HCT116 (cell line): ENCODE measurements around the gene FMN1. TPM values are rescaled to one million over a fixed set of nuclear protein-coding genes. Genes with fewer than 3 reads are reported as not detected.

Experiments used
- ATAC-seq: fragments of 200-7000 bp; cut with Tn5 transposase; 2 replicates; pipeline ENCODE4 v1.9.1; 2020; ENCODE audit warnings: mild to moderate bottlenecking, moderate library complexity
- BruUV-seq: library from RNA; stranded (reverse); fragments of 400-500 nt; replicated peaks from 2 replicates; lab custom pipeline; 2021; lab: Mats Ljungman, UMichigan
- CTCF ChIA-PET: fragments of 300-600 bp; sonication (Branson Sonifier 250); formaldehyde crosslinking; loops from one replicate; lab custom pipeline; 2021; ENCODE audit warnings: antibody characterized with exemption; lab: Charles Lee
- POLR2A ChIA-PET: fragments of 300-600, 350-600 bp; sonication (Branson Sonifier 250); formaldehyde crosslinking; loops from one replicate; lab custom pipeline; 2021; ENCODE audit warnings: antibody characterized with exemption; lab: Charles Lee
- RAD21 ChIA-PET, 2 experiments: fragments of 300-600 bp; sonication (Branson Sonifier 250); formaldehyde crosslinking; loops; one replicate each; lab custom pipeline; 2023; ENCODE audit warnings: low total read pairs in 2 of 2; ENCODE audit not compliant: uncharacterized antibody in 2 of 2, unreplicated experiment in 2 of 2, low non-redundant PET in 1 of 2; lab: Charles Lee
- DNase-seq: peaks from one replicate; pipeline ENCODE4 v3.0.0-alpha.2; 2010; ENCODE audit warnings: low read depth, low spot score
- H2AFZ ChIP-seq: fragments of 200-600 bp; shearing (Covaris generic), sonication (generic); 2 replicates; pipeline ENCODE4 v1.6.1; 2017; ENCODE audit warnings: low read depth, mixed run types, mixed read lengths, antibody characterized with exemption, low read length; ENCODE audit not compliant: poor library complexity, severe bottlenecking
- H3K27ac ChIP-seq: 2 replicates; pipeline ENCODE4 v1.5.1; 2012; ENCODE audit warnings: low read depth, low read length
- H3K27me3 ChIP-seq: fragments of 200-600 bp; sonication (generic); 2 replicates; pipeline ENCODE4 v1.6.1; 2016; ENCODE audit warnings: mixed run types, low read length, mixed read lengths; ENCODE audit not compliant: insufficient read depth
- H3K36me3 ChIP-seq, 2 experiments: fragments of 200-500 bp in 1 of 2; fragments of 200-600 bp in 1 of 2; sonication (Bioruptor generic) in 1 of 2; sonication (generic) in 1 of 2; 2 replicates each; pipeline versions ENCODE4 v1.5.1 to v1.6.1; 2014 to 2016; ENCODE audit warnings: low read length in 2 of 2, inconsistent platforms in 1 of 2, mixed read lengths in 1 of 2, mixed run types in 1 of 2; ENCODE audit not compliant: insufficient read depth in 2 of 2, control insufficient read depth in 1 of 2
- H3K4me1 ChIP-seq, 2 experiments: fragments of 200-600 bp in 1 of 2; sonication (generic) in 1 of 2; 2 replicates each; pipeline versions ENCODE4 v1.5.1 to v1.6.1; 2012 to 2017; ENCODE audit warnings: low read length in 2 of 2, inconsistent platforms in 1 of 2, mild to moderate bottlenecking in 1 of 2, mixed read lengths in 1 of 2, mixed run types in 1 of 2, moderate library complexity in 1 of 2; ENCODE audit not compliant: insufficient read depth in 2 of 2, control insufficient read depth in 1 of 2
- H3K4me2 ChIP-seq: fragments of 200-600 bp; sonication (generic); 2 replicates; pipeline ENCODE4 v1.6.1; 2017; ENCODE audit warnings: mixed run types, low read length, mixed read lengths
- H3K4me3 ChIP-seq, 2 experiments: fragments of 200-600 bp in 1 of 2; sonication (generic) in 1 of 2; replicated peaks in 1 of 2; 2 replicates each; pipeline ENCODE4 v1.5.1; 2011 to 2016; ENCODE audit warnings: low read length in 2 of 2, control low read depth in 1 of 2, low read depth in 1 of 2, mild to moderate bottlenecking in 1 of 2, mixed read lengths in 1 of 2, mixed run types in 1 of 2
- H3K79me2 ChIP-seq: fragments of 200-600 bp; sonication (generic); 2 replicates; pipeline ENCODE4 v1.6.1; 2017; ENCODE audit warnings: mild to moderate bottlenecking, mixed run types, low read length, moderate library complexity, mixed read lengths; ENCODE audit not compliant: insufficient read depth
- H3K9ac ChIP-seq: fragments of 200-600 bp; sonication (generic); 2 replicates; pipeline ENCODE4 v1.6.1; 2016; ENCODE audit warnings: low read length, mixed read lengths
- H3K9me2 ChIP-seq: fragments of 200-600 bp; sonication (generic), shearing (Covaris generic); 2 replicates; pipeline ENCODE4 v1.6.1; 2017; ENCODE audit warnings: mixed run types, mild to moderate bottlenecking, moderate library complexity; ENCODE audit not compliant: insufficient read depth
- H3K9me3 ChIP-seq, 2 experiments: fragments of 200-500 bp in 1 of 2; fragments of 200-600 bp in 1 of 2; sonication (Bioruptor generic) in 1 of 2; sonication (generic) in 1 of 2; 2 replicates each; pipeline ENCODE4 v1.6.1; 2014 to 2017; ENCODE audit warnings: low read length in 2 of 2, mixed read lengths in 2 of 2, inconsistent platforms in 1 of 2, low read depth in 1 of 2, mild to moderate bottlenecking in 1 of 2, mixed run types in 1 of 2, moderate library complexity in 1 of 2; ENCODE audit not compliant: control insufficient read depth in 1 of 2, insufficient read depth in 1 of 2
- H4K20me1 ChIP-seq: fragments of 200-600 bp; sonication (generic), shearing (Covaris generic); 2 replicates; pipeline ENCODE4 v1.6.1; 2017; ENCODE audit warnings: mixed run types, mild to moderate bottlenecking, moderate library complexity; ENCODE audit not compliant: insufficient read depth
- ATF3 ChIP-seq: IDR thresholded peaks from 2 replicates; pipeline ENCODE4 v1.6.1; 2012
- CBX3 ChIP-seq: IDR thresholded peaks from 2 replicates; pipeline ENCODE4 v1.6.1; 2012; ENCODE audit warnings: low read depth
- CEBPB ChIP-seq: IDR thresholded peaks from 2 replicates; pipeline ENCODE4 v1.6.1; 2012; ENCODE audit warnings: low read depth
- CTCF ChIP-seq, 3 experiments: fragments of 200-600 bp in 1 of 3; sonication (generic) in 1 of 3; IDR thresholded peaks in 2 of 3; conservative IDR thresholded peaks in 1 of 3; 2 replicates each; pipeline ENCODE4 v1.5.1; 2012 to 2017; ENCODE audit warnings: low read depth in 2 of 3, low read length in 2 of 3, antibody characterized with exemption in 1 of 3, borderline replicate concordance in 1 of 3, control low read depth in 1 of 3, mild to moderate bottlenecking in 1 of 3, mixed read lengths in 1 of 3, mixed run types in 1 of 3, moderate library complexity in 1 of 3; ENCODE audit not compliant: insufficient read depth in 1 of 3
- EGR1 ChIP-seq: IDR thresholded peaks from 2 replicates; pipeline ENCODE4 v1.6.1; 2012; ENCODE audit warnings: low read depth
- ELF1 ChIP-seq: IDR thresholded peaks from 2 replicates; pipeline ENCODE4 v1.6.1; 2012; ENCODE audit warnings: low read depth, borderline replicate concordance
- EZH2 ChIP-seq: fragments of 200-600 bp; sonication (generic); IDR thresholded peaks from 2 replicates; pipeline ENCODE4 v1.6.1; 2017; ENCODE audit warnings: antibody characterized with exemption, mixed run types
- EZH2phosphoT487 ChIP-seq: fragments of 200-600 bp; IDR thresholded peaks from 2 replicates; pipeline ENCODE4 v1.6.1; 2018; ENCODE audit warnings: antibody characterized with exemption, borderline replicate concordance
- FOSL1 ChIP-seq: IDR thresholded peaks from 2 replicates; pipeline ENCODE4 v1.6.1; 2012; ENCODE audit warnings: low read depth
- JUND ChIP-seq: IDR thresholded peaks from 2 replicates; pipeline ENCODE4 v1.6.1; 2012
- POLR2AphosphoS5 ChIP-seq: IDR thresholded peaks from 2 replicates; pipeline ENCODE4 v1.6.1; 2011; ENCODE audit warnings: mild to moderate bottlenecking, low read depth, low read length, moderate library complexity
- RAD21 ChIP-seq: IDR thresholded peaks from 2 replicates; pipeline ENCODE4 v1.6.1; 2012; ENCODE audit warnings: low read depth, mild to moderate bottlenecking
- SIN3A ChIP-seq: IDR thresholded peaks from 2 replicates; pipeline ENCODE4 v1.6.1; 2012; ENCODE audit warnings: low read depth
- SP1 ChIP-seq: IDR thresholded peaks from 2 replicates; pipeline ENCODE4 v1.6.1; 2012; ENCODE audit warnings: low read depth
- SRF ChIP-seq: IDR thresholded peaks from 2 replicates; pipeline ENCODE4 v1.6.1; 2012; ENCODE audit warnings: low read depth
- TCF7L2 ChIP-seq: IDR thresholded peaks from 2 replicates; pipeline ENCODE4 v1.7.0; 2011; ENCODE audit warnings: borderline replicate concordance, inconsistent platforms; ENCODE audit not compliant: insufficient read depth, insufficient read length; ENCODE audit errors: extremely low read depth
- YY1 ChIP-seq: IDR thresholded peaks from 2 replicates; pipeline ENCODE4 v1.6.1; 2011; ENCODE audit warnings: low read length, low read depth, moderate library complexity, mild to moderate bottlenecking; ENCODE audit not compliant: insufficient replicate concordance; ENCODE audit errors: extremely low read depth
- ZFX ChIP-seq: fragments of 450-650 bp; IDR thresholded peaks from 2 replicates; pipeline ENCODE4 v1.6.1; 2017
- ZNF274 ChIP-seq: fragments of 200-500 bp; sonication (Bioruptor generic); IDR thresholded peaks from 2 replicates; pipeline ENCODE4 v1.6.1; 2014; ENCODE audit warnings: mild to moderate bottlenecking, low read depth, low read length, inconsistent platforms
- intact Hi-C: fragments of 100-400 bp; cut with micrococcal nuclease; formaldehyde crosslinking; loops from 2 replicates; pipeline ENCODE4 v1.10.0; 2022
- total RNA-seq: library from RNA; stranded (reverse); gene quantifications from one replicate; pipeline ENCODE4 v1.2.1, GENCODE V29; 2021; ENCODE audit not compliant: unreplicated experiment
- TF ChIP-seq, protein P1 (sequence below): IDR thresholded peaks from 2 replicates; pipeline ENCODE4 v1.6.1; 2011; ENCODE audit warnings: mild to moderate bottlenecking, low read length, moderate library complexity; ENCODE audit not compliant: insufficient replicate concordance; ENCODE audit errors: extremely low read depth

FMN1 gene
- total RNA-seq, 1 experiment from 2014 or later: 0.39 TPM

DNA sequence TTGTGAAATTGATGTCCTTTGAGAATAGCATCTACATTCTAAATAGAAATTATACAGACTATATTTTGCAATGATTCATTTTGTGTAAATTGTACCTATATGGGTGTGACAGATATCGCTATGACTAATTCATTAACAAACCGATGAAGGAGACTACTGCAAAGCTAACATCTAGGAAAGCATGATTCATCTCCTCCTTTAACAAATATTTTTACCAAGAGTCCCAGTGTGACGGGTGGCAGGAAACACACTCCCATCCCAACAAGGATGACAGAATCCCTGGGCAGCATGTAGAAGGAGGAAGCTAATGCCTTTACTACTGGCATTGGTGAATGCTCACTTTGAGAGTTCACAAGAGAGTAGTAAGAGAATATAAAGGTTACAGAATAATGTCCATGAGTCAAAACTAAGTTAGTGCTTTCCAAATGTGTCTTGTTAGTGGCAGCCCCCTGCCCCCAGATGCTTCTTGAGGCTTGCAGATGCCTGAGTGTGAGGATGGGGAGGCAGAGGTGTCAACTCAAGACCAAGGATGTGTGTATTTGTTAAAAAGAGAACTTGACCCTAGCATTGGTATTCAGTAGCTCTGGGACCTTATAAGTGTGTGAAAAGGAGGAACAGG is 180.6 kb downstream of the FMN1 start:
- BruUV-seq: no TSS peak
- no peaks in the 10 kb centered on the region for H3K36me3 ChIP-seq
- H3K4me2 ChIP-seq: peak overlapping the region; percentile 54
- no peaks in the 10 kb centered on the region for H3K27me3 ChIP-seq
- no peaks in the 10 kb centered on the region for H4K20me1 ChIP-seq
- no peaks in the 10 kb centered on the region for H3K79me2 ChIP-seq
- ATAC-seq (peak; percentile 86), DNase-seq (peak; percentile 64)
- RAD21 ChIA-PET: no interaction called here
- POLR2A ChIA-PET: interaction anchor here (0.5 to 1.0 kb wide), 2 partner anchors 8 to 13 kb away, joined by 3 read pairs; no protein-coding TSS in a partner anchor
- H3K27ac ChIP-seq: no peak overlapping the region
- H3K4me3 ChIP-seq: no peak overlapping the region
- CTCF ChIA-PET: interaction anchor here (1.0 to 1.9 kb wide), 4 partner anchors 8 to 119 kb away, joined by 4 to 11 read pairs (median 7); no protein-coding TSS in a partner anchor
- no peak overlapping the region for H2AFZ ChIP-seq
- H3K9me2 ChIP-seq: no peaks in the 10 kb centered on the region
- intact Hi-C loops: no loop called here
- H3K4me1 ChIP-seq: peaks cover 3 to 12% of the 10 kb centered on the region in 2 experiments; a peak in 3 of 4 replicates
- H3K9ac ChIP-seq: no peak overlapping the region
- H3K9me3 ChIP-seq: no peaks in the 10 kb centered on the region
- peak; percentile 35; the same call in 1 of the 2 replicates for TF ChIP-seq CEBPB
- no peak for TF ChIP-seq CTCF (IDR thresholded peaks at IDR 0.05 in 2 of 3, conservative IDR thresholded peaks at IDR 0.05 in 1 of 3; ENCODE audit: borderline replicate concordance in 1 of 3, insufficient read depth in 1 of 3, low read depth in 2 of 3, low read length in 2 of 3)
- no peak for TF ChIP-seq EZH2phosphoT487
- TF ChIP-seq JUND: peak; percentile 74
- no peak for TF ChIP-seq POLR2AphosphoS5
- no peak for TF ChIP-seq EZH2
- TF ChIP-seq SP1: peak; percentile 66
- no peak for TF ChIP-seq ZNF274
- TF ChIP-seq, protein P1, sequence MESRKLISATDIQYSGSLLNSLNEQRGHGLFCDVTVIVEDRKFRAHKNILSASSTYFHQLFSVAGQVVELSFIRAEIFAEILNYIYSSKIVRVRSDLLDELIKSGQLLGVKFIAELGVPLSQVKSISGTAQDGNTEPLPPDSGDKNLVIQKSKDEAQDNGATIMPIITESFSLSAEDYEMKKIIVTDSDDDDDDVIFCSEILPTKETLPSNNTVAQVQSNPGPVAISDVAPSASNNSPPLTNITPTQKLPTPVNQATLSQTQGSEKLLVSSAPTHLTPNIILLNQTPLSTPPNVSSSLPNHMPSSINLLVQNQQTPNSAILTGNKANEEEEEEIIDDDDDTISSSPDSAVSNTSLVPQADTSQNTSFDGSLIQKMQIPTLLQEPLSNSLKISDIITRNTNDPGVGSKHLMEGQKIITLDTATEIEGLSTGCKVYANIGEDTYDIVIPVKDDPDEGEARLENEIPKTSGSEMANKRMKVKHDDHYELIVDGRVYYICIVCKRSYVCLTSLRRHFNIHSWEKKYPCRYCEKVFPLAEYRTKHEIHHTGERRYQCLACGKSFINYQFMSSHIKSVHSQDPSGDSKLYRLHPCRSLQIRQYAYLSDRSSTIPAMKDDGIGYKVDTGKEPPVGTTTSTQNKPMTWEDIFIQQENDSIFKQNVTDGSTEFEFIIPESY: no peak
- no peak for TF ChIP-seq EGR1
- TF ChIP-seq FOSL1: peak; percentile 78
- no peak for TF ChIP-seq ZFX
- TF ChIP-seq ELF1: no peak; the same call in 1 of the 2 replicates
- no peak for TF ChIP-seq ATF3
- TF ChIP-seq RAD21: no peak
- no peak for TF ChIP-seq TCF7L2
- peak; percentile 60; the same call in 1 of the 2 replicates for TF ChIP-seq CBX3
- no peak for TF ChIP-seq SRF
- no peak for TF ChIP-seq YY1
- no peak for TF ChIP-seq SIN3A
